ENCODE results near the gene DMRTB1. TPM values are rescaled to one million over a fixed set of nuclear protein-coding genes. Genes with fewer than 3 reads are reported as not detected.

DMRTB1 gene
- total and polyA plus RNA-seq, 2 of the 4 experiments (the other 2 are of a cell fraction): not detected

DNA sequence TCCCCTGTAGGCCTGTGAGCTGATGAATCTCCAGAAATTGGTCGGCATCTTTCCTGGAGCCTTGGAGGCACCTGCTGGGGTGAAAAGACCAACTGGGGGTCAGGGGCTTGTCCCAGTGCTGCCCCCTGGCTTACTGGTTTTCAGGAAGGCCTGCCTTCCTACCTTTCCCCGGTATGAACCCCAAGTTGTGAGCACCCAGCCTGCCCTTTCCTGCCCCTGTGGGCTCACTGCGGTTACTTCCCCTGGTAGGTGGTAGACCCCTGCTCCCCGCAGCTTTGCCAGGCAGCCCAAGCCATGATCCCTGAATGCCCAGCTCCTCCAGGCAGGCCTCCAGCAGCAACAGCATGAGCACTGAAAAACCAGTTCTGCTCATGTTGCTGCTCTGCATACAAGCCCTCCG lies 10.2 kb downstream of the DMRTB1 start:
- in situ Hi-C loops (cut with MboI; ENCODE audit: low sequenced_read_pairs) (no loop called here), intact Hi-C loops (cut with micrococcal nuclease) (no loop called here), dilution Hi-C loops (cut with HindIII; ENCODE audit: low sequenced_read_pairs, unreplicated experiment) (no loop called here)
- Histone ChIP-seq H3K36me3 (ENCODE audit: control insufficient read depth, insufficient read depth, low read length) (no peaks in the 10 kb centered on the region), H2AFZ (replicated peaks; ENCODE audit: low read length, poor library complexity) (no peak overlapping the region), H3K4ac (ENCODE audit: low read depth, low read length) (no peak overlapping the region), H4K20me1 (ENCODE audit: insufficient read depth, low read length) (no peaks in the 10 kb centered on the region), H3K4me1 (ENCODE audit: control insufficient read depth, insufficient read depth, low read length) (no peaks in the 10 kb centered on the region), H3K18ac (ENCODE audit: low read depth, low read length) (no peak overlapping the region), H3K79me1 (ENCODE audit: low read depth in 1 of 2, low read length in 2 of 2) (no peaks in the 10 kb centered on the region), H2BK15ac (ENCODE audit: low read depth, low read length) (no peak overlapping the region), H3K56ac (ENCODE audit: extremely low read depth, insufficient read depth, low read length) (no peak overlapping the region), H3K9ac (ENCODE audit: low read depth, low read length) (no peak overlapping the region), H2BK5ac (ENCODE audit: low read depth, low read length, poor library complexity, severe bottlenecking) (no peak overlapping the region), H4K91ac (ENCODE audit: insufficient read depth, low read depth, low read length) (no peak overlapping the region), H2BK120ac (ENCODE audit: low read depth, low read length) (no peak overlapping the region), H3K27ac (ENCODE audit: insufficient read depth, low read length) (no peak overlapping the region), H3K4me2 (ENCODE audit: low read depth, low read length) (no peak overlapping the region), H3K9me3 (ENCODE audit: control insufficient read depth, insufficient read depth, low read length) (no peaks in the 10 kb centered on the region), H3K27me3 (ENCODE audit: control insufficient read depth, insufficient read depth, low read length) (peaks cover 4% of the 10 kb centered on the region), H2BK20ac (ENCODE audit: low read depth, low read length) (no peak overlapping the region), H4K5ac (ENCODE audit: low read depth, low read length) (no peak overlapping the region), H4K8ac (ENCODE audit: low read depth in 2 of 2, low read length in 2 of 2) (no peak overlapping the region), H3K9me1 (ENCODE audit: insufficient read depth, low read length) (peaks cover 7% of the 10 kb centered on the region; the same call in 1 of the 2 replicates), H3K23ac (ENCODE audit: low read depth, low read length) (no peak overlapping the region), H3K14ac (replicated peaks; ENCODE audit: low read depth, low read length) (no peak overlapping the region; the same call in 1 of the 2 replicates), H3K4me3 (ENCODE audit: insufficient read depth, low read depth, low read length) (no peak overlapping the region), H2AK9ac (replicated peaks; ENCODE audit: low read depth, low read length, poor library complexity) (no peak overlapping the region), H2AK5ac (ENCODE audit: low read depth, low read length) (no peak overlapping the region)
- 90% methylated on average over 5 of the region's 5 CpGs; no CpG with 5 or more reads in 1 of the 2 experiments for WGBS, 2 experiments (ENCODE audit: extremely low coverage in 2 of 2, insufficient read length in 1 of 2)
- TF ChIP-seq SMC3 (IDR thresholded peaks at IDR 0.05; ENCODE audit: low read depth, low read length) (no peak), BHLHE40 (IDR thresholded peaks at IDR 0.05; ENCODE audit: low read depth, low read length) (no peak), POLR2A (IDR thresholded peaks at IDR 0.05; ENCODE audit: low read depth, low read length) (no peak), MXI1 (IDR thresholded peaks at IDR 0.05; ENCODE audit: borderline replicate concordance, low read depth, low read length) (no peak), FOS (IDR thresholded peaks at IDR 0.05; ENCODE audit: low read depth, low read length) (no peak), CEBPB (IDR thresholded peaks at IDR 0.05; ENCODE audit: low read depth, low read length) (no peak), CHD1 (IDR thresholded peaks at IDR 0.05; ENCODE audit: low read depth, low read length) (no peak), RAD21 (IDR thresholded peaks at IDR 0.05; ENCODE audit: low read length) (no peak), MAFK (IDR thresholded peaks at IDR 0.05; ENCODE audit: low read depth, low read length) (no peak), RFX5 (IDR thresholded peaks at IDR 0.05; ENCODE audit: low read depth, low read length) (no peak), RCOR1 (IDR thresholded peaks at IDR 0.05; ENCODE audit: insufficient replicate concordance, low read length) (no peak), NFE2L2 (IDR thresholded peaks at IDR 0.05; ENCODE audit: low read depth, low read length) (no peak), MAZ (IDR thresholded peaks at IDR 0.05; ENCODE audit: borderline replicate concordance, low read depth, low read length) (no peak)
- TF ChIP-seq, protein P1, sequence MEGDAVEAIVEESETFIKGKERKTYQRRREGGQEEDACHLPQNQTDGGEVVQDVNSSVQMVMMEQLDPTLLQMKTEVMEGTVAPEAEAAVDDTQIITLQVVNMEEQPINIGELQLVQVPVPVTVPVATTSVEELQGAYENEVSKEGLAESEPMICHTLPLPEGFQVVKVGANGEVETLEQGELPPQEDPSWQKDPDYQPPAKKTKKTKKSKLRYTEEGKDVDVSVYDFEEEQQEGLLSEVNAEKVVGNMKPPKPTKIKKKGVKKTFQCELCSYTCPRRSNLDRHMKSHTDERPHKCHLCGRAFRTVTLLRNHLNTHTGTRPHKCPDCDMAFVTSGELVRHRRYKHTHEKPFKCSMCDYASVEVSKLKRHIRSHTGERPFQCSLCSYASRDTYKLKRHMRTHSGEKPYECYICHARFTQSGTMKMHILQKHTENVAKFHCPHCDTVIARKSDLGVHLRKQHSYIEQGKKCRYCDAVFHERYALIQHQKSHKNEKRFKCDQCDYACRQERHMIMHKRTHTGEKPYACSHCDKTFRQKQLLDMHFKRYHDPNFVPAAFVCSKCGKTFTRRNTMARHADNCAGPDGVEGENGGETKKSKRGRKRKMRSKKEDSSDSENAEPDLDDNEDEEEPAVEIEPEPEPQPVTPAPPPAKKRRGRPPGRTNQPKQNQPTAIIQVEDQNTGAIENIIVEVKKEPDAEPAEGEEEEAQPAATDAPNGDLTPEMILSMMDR (conservative IDR thresholded peaks at IDR 0.05; ENCODE audit: low read depth, low read length): no peak
- TF ChIP-seq, protein P2, sequence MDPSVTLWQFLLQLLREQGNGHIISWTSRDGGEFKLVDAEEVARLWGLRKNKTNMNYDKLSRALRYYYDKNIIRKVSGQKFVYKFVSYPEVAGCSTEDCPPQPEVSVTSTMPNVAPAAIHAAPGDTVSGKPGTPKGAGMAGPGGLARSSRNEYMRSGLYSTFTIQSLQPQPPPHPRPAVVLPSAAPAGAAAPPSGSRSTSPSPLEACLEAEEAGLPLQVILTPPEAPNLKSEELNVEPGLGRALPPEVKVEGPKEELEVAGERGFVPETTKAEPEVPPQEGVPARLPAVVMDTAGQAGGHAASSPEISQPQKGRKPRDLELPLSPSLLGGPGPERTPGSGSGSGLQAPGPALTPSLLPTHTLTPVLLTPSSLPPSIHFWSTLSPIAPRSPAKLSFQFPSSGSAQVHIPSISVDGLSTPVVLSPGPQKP (IDR thresholded peaks at IDR 0.05; ENCODE audit: borderline replicate concordance, low read depth, low read length): no peak
- TF ChIP-seq, protein P3, sequence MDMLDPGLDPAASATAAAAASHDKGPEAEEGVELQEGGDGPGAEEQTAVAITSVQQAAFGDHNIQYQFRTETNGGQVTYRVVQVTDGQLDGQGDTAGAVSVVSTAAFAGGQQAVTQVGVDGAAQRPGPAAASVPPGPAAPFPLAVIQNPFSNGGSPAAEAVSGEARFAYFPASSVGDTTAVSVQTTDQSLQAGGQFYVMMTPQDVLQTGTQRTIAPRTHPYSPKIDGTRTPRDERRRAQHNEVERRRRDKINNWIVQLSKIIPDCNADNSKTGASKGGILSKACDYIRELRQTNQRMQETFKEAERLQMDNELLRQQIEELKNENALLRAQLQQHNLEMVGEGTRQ (IDR thresholded peaks at IDR 0.05; ENCODE audit: low read depth, low read length): no peak
- POLR2A ChIA-PET (ENCODE audit: unreplicated experiment): no interaction called here
- no TSS peak for BruUV-seq (replicated peaks)
- ATAC-seq (ENCODE audit: low read depth): no peak
- no peak for DNase-seq
- CTCF ChIA-PET: no interaction called here
